ENCODE measurements around the gene POT1. TPM values are rescaled to one million over a fixed set of nuclear protein-coding genes. Genes with fewer than 3 reads are reported as not detected.

The POT1 gene
- total and polyA plus RNA-seq, 2 of the 8 experiments (the other 6 are each of a cell fraction or from before 2014, with no cell fraction given), result 13.1 to 22.8 TPM

DNA sequence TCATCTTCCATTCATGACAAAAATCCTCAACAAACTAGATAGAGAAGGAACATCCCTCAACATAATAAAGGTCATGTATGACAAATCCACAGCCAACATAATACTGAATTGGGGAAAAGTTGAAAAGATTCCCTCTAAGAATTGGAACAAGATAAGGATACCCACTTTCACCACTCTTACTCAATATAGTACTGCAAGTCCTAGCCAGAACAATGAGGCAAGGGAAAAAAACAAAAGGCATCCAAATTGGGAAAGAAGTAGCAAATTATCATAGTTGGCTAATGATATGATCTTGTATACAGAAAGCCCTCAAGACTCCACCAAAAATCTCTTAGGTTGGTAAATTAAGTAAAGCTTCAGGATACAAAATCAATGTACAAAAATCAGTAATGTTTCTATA is 4.7 kb downstream of the POT1 start (continued):
- TF ChIP-seq, protein P1, sequence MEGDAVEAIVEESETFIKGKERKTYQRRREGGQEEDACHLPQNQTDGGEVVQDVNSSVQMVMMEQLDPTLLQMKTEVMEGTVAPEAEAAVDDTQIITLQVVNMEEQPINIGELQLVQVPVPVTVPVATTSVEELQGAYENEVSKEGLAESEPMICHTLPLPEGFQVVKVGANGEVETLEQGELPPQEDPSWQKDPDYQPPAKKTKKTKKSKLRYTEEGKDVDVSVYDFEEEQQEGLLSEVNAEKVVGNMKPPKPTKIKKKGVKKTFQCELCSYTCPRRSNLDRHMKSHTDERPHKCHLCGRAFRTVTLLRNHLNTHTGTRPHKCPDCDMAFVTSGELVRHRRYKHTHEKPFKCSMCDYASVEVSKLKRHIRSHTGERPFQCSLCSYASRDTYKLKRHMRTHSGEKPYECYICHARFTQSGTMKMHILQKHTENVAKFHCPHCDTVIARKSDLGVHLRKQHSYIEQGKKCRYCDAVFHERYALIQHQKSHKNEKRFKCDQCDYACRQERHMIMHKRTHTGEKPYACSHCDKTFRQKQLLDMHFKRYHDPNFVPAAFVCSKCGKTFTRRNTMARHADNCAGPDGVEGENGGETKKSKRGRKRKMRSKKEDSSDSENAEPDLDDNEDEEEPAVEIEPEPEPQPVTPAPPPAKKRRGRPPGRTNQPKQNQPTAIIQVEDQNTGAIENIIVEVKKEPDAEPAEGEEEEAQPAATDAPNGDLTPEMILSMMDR (IDR thresholded peaks at IDR 0.05; ENCODE audit: control extremely low read depth in 1 of 3, insufficient read depth in 1 of 3, low read depth in 1 of 3, low read length in 3 of 3), result no peak
- no peak for TF ChIP-seq HDAC6 (IDR thresholded peaks at IDR 0.05; ENCODE audit: low read depth, low read length)
